Erythroblast (primary cell): ENCODE data around the gene ERN2.

Experiments
- GATA1 ChIP-seq: IDR thresholded peaks from 2 replicates; pipeline ENCODE4 v1.6.1; 2011; ENCODE audit warnings: low read depth, mild to moderate bottlenecking, control low read depth, low read length, moderate library complexity
- POLR2A ChIP-seq: IDR thresholded peaks from 2 replicates; pipeline ENCODE4 v1.6.1; 2011; ENCODE audit warnings: mild to moderate bottlenecking, low read length

GRCh38 chr16:23741675-23742303 is 28.8 kb upstream of the ERN2 start:
- TF ChIP-seq POLR2A (no peak), GATA1 (no peak)
